OCI-LY1 (cell line): ENCODE results near the gene CTDSP2.
"Not testable (repeated sequence)": the region's sequence is repeated elsewhere in the genome, so short reads cannot be mapped to it uniquely, and the experiment has no call there.

ENCODE experiments used
- H2AFZ ChIP-seq: fragments of 200-600 bp; sonication (generic), shearing (Covaris generic); 2 replicates; pipeline ENCODE4 v1.6.0; 2014; ENCODE audit warnings: antibody characterized with exemption, mild to moderate bottlenecking, low read length
- H3F3A ChIP-seq: fragments of 200-600 bp; sonication (generic), shearing (Covaris generic); 2 replicates; pipeline ENCODE4 v1.6.0; 2014; ENCODE audit warnings: mild to moderate bottlenecking, antibody characterized with exemption, low read length, moderate library complexity; ENCODE audit not compliant: insufficient read depth
- H3K27ac ChIP-seq: fragments of 200-600 bp; sonication (generic); 2 replicates; pipeline ENCODE4 v1.5.1; 2014; ENCODE audit warnings: low read length, mixed run types, mild to moderate bottlenecking, low read depth; ENCODE audit not compliant: poor library complexity, severe bottlenecking
- H3K27me3 ChIP-seq: fragments of 200-600 bp; sonication (generic); 2 replicates; pipeline ENCODE4 v1.6.0; 2014; ENCODE audit warnings: antibody characterized with exemption, mild to moderate bottlenecking, low read length, moderate library complexity; ENCODE audit not compliant: insufficient read depth
- H3K36me3 ChIP-seq: fragments of 200-600 bp; sonication (generic); 2 replicates; pipeline ENCODE4 v1.6.1; 2014; ENCODE audit warnings: mild to moderate bottlenecking, antibody characterized with exemption, low read length, moderate library complexity, mixed read lengths; ENCODE audit not compliant: insufficient read depth
- H3K4me1 ChIP-seq: fragments of 200-600 bp; sonication (generic); 2 replicates; pipeline ENCODE4 v1.5.1; 2014; ENCODE audit warnings: mild to moderate bottlenecking, low read length, moderate library complexity; ENCODE audit not compliant: insufficient read depth, severe bottlenecking
- H3K4me2 ChIP-seq: fragments of 200-600 bp; sonication (generic), shearing (Covaris generic); 2 replicates; pipeline ENCODE4 v1.6.1; 2014; ENCODE audit warnings: low read length
- H3K4me3 ChIP-seq: fragments of 200-600 bp; sonication (generic); 2 replicates; pipeline ENCODE4 v1.5.1; 2014; ENCODE audit warnings: low read length, low read depth, mild to moderate bottlenecking, mixed read lengths; ENCODE audit not compliant: poor library complexity, severe bottlenecking
- H3K79me2 ChIP-seq: fragments of 200-600 bp; shearing (Covaris generic); 2 replicates; pipeline ENCODE4 v1.6.1; 2016; ENCODE audit warnings: mixed run types, low read length, mixed read lengths; ENCODE audit not compliant: insufficient read depth
- H3K9ac ChIP-seq: fragments of 200-600 bp; sonication (generic), shearing (Covaris generic); 2 replicates; pipeline ENCODE4 v1.6.1; 2014; ENCODE audit warnings: mild to moderate bottlenecking, low read length, mixed read lengths
- H3K9me2 ChIP-seq: fragments of 200-600 bp; sonication (generic), shearing (Covaris generic); 2 replicates; pipeline ENCODE4 v1.6.1; 2014; ENCODE audit warnings: low read depth, mild to moderate bottlenecking, low read length, mixed read lengths
- H3K9me3 ChIP-seq: fragments of 200-600 bp; shearing (Covaris generic); 2 replicates; pipeline ENCODE4 v1.6.1; 2014; ENCODE audit warnings: low read length, mixed read lengths
- H4K20me1 ChIP-seq: fragments of 200-600 bp; sonication (generic), shearing (Covaris generic); 2 replicates; pipeline ENCODE4 v1.6.0; 2016; ENCODE audit warnings: mild to moderate bottlenecking, low read length; ENCODE audit not compliant: insufficient read depth
- EZH2 ChIP-seq: fragments of 200-600 bp; sonication (generic), shearing (Covaris generic); IDR thresholded peaks from 2 replicates; pipeline ENCODE4 v1.8.0; 2017; ENCODE audit warnings: borderline replicate concordance, mixed run types, mild to moderate bottlenecking, antibody characterized with exemption, low read length, moderate library complexity, mixed read lengths
- TF ChIP-seq, protein P1 (sequence below): fragments of 200-600 bp; sonication (generic), shearing (Covaris generic); IDR thresholded peaks from 2 replicates; pipeline ENCODE4 v1.5.1; 2017; ENCODE audit warnings: mild to moderate bottlenecking, antibody characterized with exemption, low read length, moderate library complexity, mixed read lengths

CTDSP2 gene

DNA sequence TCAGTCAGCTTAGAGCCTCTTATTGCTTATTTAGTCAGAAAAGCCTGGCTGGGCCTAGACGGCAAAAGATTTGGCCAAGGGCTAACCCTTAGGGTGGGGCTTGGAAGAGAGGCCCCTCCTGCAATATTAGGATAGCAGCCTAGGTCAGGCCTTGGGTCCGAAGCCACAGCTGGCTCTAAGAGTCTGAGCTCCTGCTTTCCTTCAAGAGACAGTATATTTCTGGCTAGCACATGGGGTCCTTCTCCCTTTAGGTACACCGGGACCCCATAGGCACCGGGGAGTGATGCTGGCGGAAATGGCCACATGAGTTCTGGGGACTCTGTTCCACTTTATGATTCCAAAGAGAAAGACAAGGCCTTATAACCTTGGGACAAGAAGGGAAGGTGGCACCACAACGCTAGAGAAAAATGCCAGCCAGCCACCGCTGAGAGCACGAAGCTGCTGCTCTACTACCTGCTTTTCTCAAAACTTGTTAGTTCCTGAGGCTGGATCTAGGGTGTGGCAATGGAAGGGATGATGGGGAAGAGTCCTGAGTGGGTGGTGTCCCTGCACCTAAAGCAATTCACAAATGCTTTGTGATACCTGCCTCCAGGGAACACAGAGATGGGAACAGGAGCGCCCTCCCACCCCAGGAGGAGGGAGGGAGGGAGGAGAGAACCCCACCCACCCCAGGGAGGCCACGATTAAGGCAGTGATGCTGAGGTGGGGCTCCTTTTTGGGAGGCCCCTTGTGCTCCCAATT lies 24.9 kb downstream of the CTDSP2 start:
- TF ChIP-seq EZH2 = no peak
- TF ChIP-seq, protein P1, sequence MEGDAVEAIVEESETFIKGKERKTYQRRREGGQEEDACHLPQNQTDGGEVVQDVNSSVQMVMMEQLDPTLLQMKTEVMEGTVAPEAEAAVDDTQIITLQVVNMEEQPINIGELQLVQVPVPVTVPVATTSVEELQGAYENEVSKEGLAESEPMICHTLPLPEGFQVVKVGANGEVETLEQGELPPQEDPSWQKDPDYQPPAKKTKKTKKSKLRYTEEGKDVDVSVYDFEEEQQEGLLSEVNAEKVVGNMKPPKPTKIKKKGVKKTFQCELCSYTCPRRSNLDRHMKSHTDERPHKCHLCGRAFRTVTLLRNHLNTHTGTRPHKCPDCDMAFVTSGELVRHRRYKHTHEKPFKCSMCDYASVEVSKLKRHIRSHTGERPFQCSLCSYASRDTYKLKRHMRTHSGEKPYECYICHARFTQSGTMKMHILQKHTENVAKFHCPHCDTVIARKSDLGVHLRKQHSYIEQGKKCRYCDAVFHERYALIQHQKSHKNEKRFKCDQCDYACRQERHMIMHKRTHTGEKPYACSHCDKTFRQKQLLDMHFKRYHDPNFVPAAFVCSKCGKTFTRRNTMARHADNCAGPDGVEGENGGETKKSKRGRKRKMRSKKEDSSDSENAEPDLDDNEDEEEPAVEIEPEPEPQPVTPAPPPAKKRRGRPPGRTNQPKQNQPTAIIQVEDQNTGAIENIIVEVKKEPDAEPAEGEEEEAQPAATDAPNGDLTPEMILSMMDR = no peak
- no peaks in the 10 kb centered on the region for H3K4me1 ChIP-seq
- H3K27ac ChIP-seq = no peak overlapping the region
- no peaks in the 10 kb centered on the region for H3K9me2 ChIP-seq
- H3K4me2 ChIP-seq = no peak overlapping the region
- no peaks in the 10 kb centered on the region for H3K79me2 ChIP-seq
- H4K20me1 ChIP-seq = no peaks in the 10 kb centered on the region
- no peaks in the 10 kb centered on the region for H3F3A ChIP-seq
- H3K9ac ChIP-seq = no peak overlapping the region
- no peaks in the 10 kb centered on the region for H3K9me3 ChIP-seq
- H2AFZ ChIP-seq = no peak overlapping the region
- no peak overlapping the region for H3K4me3 ChIP-seq
- peaks cover 20% of the 10 kb centered on the region; the same call in 1 of the 2 replicates for H3K36me3 ChIP-seq
- H3K27me3 ChIP-seq = no peaks in the 10 kb centered on the region

DNA sequence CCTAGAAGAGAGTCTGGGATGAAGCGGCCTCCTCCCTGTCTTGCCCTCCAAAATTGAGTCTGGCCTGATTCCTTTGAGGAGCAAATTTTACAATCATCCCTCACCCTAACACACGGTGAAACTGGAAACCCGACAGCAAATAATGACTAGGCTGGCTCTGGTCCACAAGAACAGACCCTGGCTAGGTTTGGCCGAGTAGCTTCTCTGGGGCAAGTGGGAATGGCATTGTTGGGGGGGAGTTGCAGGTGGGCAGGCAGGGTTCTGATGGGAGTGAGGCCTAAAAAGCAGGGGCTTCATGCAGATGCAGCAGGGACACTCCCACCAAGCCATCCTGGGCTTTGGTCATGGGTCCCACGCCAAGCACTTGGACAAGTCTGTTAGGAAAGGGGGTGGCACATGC lies 25.5 kb downstream of the CTDSP2 start:
- H2AFZ ChIP-seq, H3K4me2 ChIP-seq, H3K9me2 ChIP-seq, H3F3A ChIP-seq, H3K27me3 ChIP-seq, H4K20me1 ChIP-seq, H3K9me3 ChIP-seq, H3K9ac ChIP-seq, H3K27ac ChIP-seq, H3K4me3 ChIP-seq, H3K79me2 ChIP-seq, H3K4me1 ChIP-seq: not testable (repeated sequence)
- peaks cover 15% of the 10 kb centered on the region; the same call in 1 of the 2 replicates for H3K36me3 ChIP-seq

DNA sequence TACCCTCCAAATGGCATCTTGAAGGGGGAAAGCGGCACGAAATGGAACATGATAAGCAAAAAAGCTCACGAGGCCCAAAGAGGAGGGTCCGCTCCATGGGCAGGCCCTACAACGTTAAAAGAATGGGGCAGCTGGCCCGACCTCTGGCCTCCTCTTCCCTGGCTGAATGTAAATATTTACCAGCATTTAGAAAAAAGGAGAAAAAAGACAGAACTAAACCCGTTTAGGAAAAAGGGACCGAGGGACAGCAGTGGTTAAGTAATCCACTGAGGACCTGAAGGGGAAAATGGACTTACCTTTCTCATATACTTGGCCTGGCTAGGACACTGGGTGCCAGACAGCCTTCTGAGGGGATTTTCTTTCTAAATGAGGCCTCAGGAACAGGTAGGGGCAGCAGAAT lies 26.4 kb downstream of the CTDSP2 start:
- H4K20me1 ChIP-seq, H3K9ac ChIP-seq, H3K4me2 ChIP-seq, H3F3A ChIP-seq, H3K4me3 ChIP-seq, H2AFZ ChIP-seq, H3K4me1 ChIP-seq, H3K27me3 ChIP-seq, H3K79me2 ChIP-seq, H3K27ac ChIP-seq, H3K9me3 ChIP-seq, H3K9me2 ChIP-seq: not testable (repeated sequence)
- peaks cover 15% of the 10 kb centered on the region; the same call in 1 of the 2 replicates for H3K36me3 ChIP-seq

DNA sequence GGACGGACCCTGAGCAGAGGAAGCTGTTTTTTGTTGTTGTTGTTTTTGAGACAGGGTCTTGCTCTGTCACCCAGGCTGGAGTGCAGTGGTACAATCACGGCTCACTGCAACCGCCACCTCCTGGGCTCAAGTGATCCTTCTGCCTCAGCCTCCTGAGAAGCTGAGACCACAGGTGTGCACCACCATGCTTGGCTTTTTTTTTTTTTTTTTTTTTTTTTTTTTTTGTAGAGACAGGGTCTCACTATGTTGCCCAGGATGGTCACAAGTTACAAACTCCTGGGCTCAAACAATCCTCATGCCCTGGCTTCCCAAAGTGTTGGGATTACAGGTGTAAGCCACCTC lies 28.6 kb downstream of the CTDSP2 start:
- H3K27ac ChIP-seq, H3K4me1 ChIP-seq, H3F3A ChIP-seq, H3K79me2 ChIP-seq, H3K4me3 ChIP-seq, H3K36me3 ChIP-seq, H3K27me3 ChIP-seq, H4K20me1 ChIP-seq, H3K9me2 ChIP-seq, H3K9me3 ChIP-seq, H2AFZ ChIP-seq, H3K4me2 ChIP-seq, H3K9ac ChIP-seq: not testable (repeated sequence)
